SJSA1 (cell line): Measurements from ENCODE around the gene ZNF701. TPM values are rescaled to one million over a fixed set of nuclear protein-coding genes. Genes with fewer than 3 reads are reported as not detected.
A peak's percentile ranks its signal among the peaks of the same experiment; 100 is the strongest.
"Not testable (repeated sequence)": the region's sequence is repeated elsewhere in the genome, so short reads cannot be mapped to it uniquely, and the experiment has no call there.

ENCODE experiments used
- DNase-seq, 2 experiments: peaks; one replicate each; pipeline ENCODE4 v3.0.0-alpha.2; 2015 to 2020; ENCODE audit warnings: low spot score in 2 of 2, low read depth in 1 of 2
- H3K27ac ChIP-seq: fragments of 250-450 bp; sonication (Bioruptor Pico); 2 replicates; pipeline ENCODE4 v1.5.1; 2020; ENCODE audit warnings: mild to moderate bottlenecking, moderate library complexity
- H3K27me3 ChIP-seq: fragments of 250-450 bp; sonication (Bioruptor Pico); replicated peaks from 2 replicates; pipeline ENCODE4 v1.5.1; 2020; ENCODE audit warnings: mild to moderate bottlenecking, moderate library complexity
- H3K36me3 ChIP-seq: fragments of 250-450 bp; sonication (Bioruptor Pico); 2 replicates; pipeline ENCODE4 v1.5.1; 2020; ENCODE audit warnings: mild to moderate bottlenecking
- H3K4me1 ChIP-seq: fragments of 250-450 bp; sonication (Bioruptor Pico); replicated peaks from 2 replicates; pipeline ENCODE4 v1.6.1; 2021; ENCODE audit warnings: mild to moderate bottlenecking
- H3K4me3 ChIP-seq: fragments of 250-450 bp; sonication (Bioruptor Pico); 2 replicates; pipeline ENCODE4 v1.5.1; 2020; ENCODE audit warnings: mild to moderate bottlenecking
- H3K9me3 ChIP-seq: fragments of 250-450 bp; sonication (Bioruptor Pico); replicated peaks from 2 replicates; pipeline ENCODE4 v1.5.1; 2020; ENCODE audit warnings: mild to moderate bottlenecking
- total RNA-seq: library from RNA; depleted of rRNA; stranded (reverse); fragments of >200 nt; shearing (Covaris generic); gene quantifications from 2 replicates; pipeline ENCODE4 v1.2.3, GENCODE V29; 2014

The ZNF701 gene
- total RNA-seq, 1 experiment from 2014 or later = 8.7 TPM

DNA sequence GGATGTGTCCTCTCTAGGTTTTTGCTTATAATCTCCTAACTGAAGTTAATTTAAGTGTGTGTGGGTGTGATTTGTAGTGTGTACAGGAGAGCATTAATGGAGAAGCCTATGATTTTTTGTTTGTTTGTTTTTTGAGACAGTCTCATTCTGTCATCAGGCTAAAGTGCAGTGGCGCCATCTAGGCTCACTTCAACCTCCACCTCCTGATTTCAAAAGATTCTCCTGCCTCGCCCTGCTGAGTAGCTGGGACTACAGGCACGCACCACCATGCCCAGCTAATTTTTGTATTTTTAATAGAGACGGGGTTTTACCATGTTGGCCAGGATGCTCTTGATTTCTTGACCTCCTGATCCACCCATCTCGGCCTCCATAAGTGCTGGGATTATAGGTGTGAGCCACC is 20.6 kb downstream of the ZNF701 start:
- Histone ChIP-seq H3K27ac (no peak overlapping the region), H3K4me1 (no peaks in the 10 kb centered on the region), H3K4me3 (no peak overlapping the region), H3K9me3 (no peaks in the 10 kb centered on the region), H3K36me3 (peaks cover 45% of the 10 kb centered on the region), H3K27me3 (no peaks in the 10 kb centered on the region)
- DNase-seq = no peak

DNA sequence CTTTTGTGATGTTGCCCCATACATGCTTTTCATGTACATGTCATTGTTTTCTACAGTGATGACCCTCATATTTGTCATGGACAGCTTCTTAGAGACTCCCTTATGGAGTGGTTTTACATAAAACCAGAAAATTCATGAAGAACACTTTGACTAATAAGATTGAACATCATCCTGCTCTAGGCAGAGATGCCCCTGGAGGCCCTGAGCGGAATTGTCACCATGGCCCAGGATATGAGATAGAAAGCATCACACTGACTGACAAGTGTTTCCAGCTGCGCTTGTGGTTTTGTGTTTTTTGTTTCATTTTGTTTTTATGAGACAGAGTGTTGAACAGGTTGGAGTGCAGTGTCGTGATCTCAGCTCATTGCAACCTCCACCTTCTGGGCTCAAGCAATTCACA is 22.2 kb downstream of the ZNF701 start:
- Histone ChIP-seq H3K27ac (no peak overlapping the region), H3K27me3 (no peaks in the 10 kb centered on the region), H3K4me1 (no peaks in the 10 kb centered on the region), H3K4me3 (no peak overlapping the region), H3K36me3 (peaks cover 48% of the 10 kb centered on the region), H3K9me3 (peaks cover 7% of the 10 kb centered on the region; the same call in 1 of the 2 replicates)
- no peak for DNase-seq

GRCh38 chr19:52593441-52593840 is 23.4 kb downstream of the ZNF701 start:
- not testable (repeated sequence) for H3K4me3 ChIP-seq, DNase-seq, H3K27me3 ChIP-seq, H3K9me3 ChIP-seq, H3K4me1 ChIP-seq, H3K27ac ChIP-seq
- H3K36me3 ChIP-seq = peaks cover 54% of the 10 kb centered on the region

DNA sequence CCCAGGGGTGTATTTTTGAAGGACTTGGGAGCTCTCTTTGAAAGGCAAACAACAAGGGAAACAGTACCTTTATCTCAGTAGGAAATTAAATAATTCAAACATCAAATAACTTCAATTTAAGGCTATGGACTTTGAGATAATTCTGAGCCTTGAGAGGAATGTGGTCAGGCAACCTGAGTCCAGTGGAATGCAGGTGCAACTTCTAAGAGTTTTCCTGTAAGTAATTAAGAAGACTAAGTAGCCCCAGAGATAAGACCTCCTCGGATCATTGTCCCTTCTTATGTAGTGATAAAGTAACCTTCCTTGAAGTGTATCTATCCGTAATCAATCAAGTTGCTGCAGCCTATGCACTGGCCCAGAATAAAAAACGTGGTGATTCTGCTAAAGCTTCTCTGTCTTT is 29.2 kb downstream of the ZNF701 start:
- Histone ChIP-seq H3K27ac (no peak overlapping the region), H3K4me1 (no peaks in the 10 kb centered on the region), H3K4me3 (no peak overlapping the region), H3K9me3 (peaks cover 8% of the 10 kb centered on the region; the same call in 1 of the 2 replicates), H3K36me3 (peaks cover 30% of the 10 kb centered on the region), H3K27me3 (no peaks in the 10 kb centered on the region)
- no peak for DNase-seq

GRCh38 chr19:52600639-52601024 is 30.5 kb downstream of the ZNF701 start:
- DNase-seq = peak in 1 of 2 experiments; percentile 48
- H3K9me3 ChIP-seq = peaks cover 8% of the 10 kb centered on the region; the same call in 1 of the 2 replicates
- peak overlapping the region; percentile 52 for H3K4me3 ChIP-seq
- 0 out of 2 replicates have a peak overlapping the region, but pooled peaks have one; percentile 11 for H3K27ac ChIP-seq
- H3K27me3 ChIP-seq = no peaks in the 10 kb centered on the region
- H3K36me3 ChIP-seq = peaks cover 25% of the 10 kb centered on the region
- H3K4me1 ChIP-seq = no peaks in the 10 kb centered on the region

- H3K36me3 ChIP-seq = peaks cover 19% of the 10 kb centered on the region
- peak; percentile 82 to 95 for DNase-seq
- no peaks in the 10 kb centered on the region for H3K4me1 ChIP-seq
- no peaks in the 10 kb centered on the region for H3K27me3 ChIP-seq
- peak overlapping the region; percentile 52 for H3K4me3 ChIP-seq
- no peak overlapping the region for H3K27ac ChIP-seq
- H3K9me3 ChIP-seq = peaks cover 8% of the 10 kb centered on the region; the same call in 1 of the 2 replicates
Observed at GRCh38 chr19:52601025-52601973, 31.2 kb downstream of the ZNF701 start.

- not testable (repeated sequence) for DNase-seq, H3K27ac ChIP-seq, H3K9me3 ChIP-seq, H3K27me3 ChIP-seq, H3K4me1 ChIP-seq
- Histone ChIP-seq H3K4me3 (peak overlapping the region; percentile 52), H3K36me3 (peaks cover 12% of the 10 kb centered on the region)
Observed at GRCh38 chr19:52601974-52602366, 31.9 kb downstream of the ZNF701 start.

GRCh38 chr19:52602941-52603340 is 32.9 kb downstream of the ZNF701 start:
- H3K9me3 ChIP-seq = no peaks in the 10 kb centered on the region
- H3K27me3 ChIP-seq = no peaks in the 10 kb centered on the region
- H3K36me3 ChIP-seq = peaks cover 3% of the 10 kb centered on the region; the same call in 1 of the 2 replicates
- no peak for DNase-seq
- H3K4me1 ChIP-seq = no peaks in the 10 kb centered on the region
- H3K27ac ChIP-seq = no peak overlapping the region
- no peak overlapping the region for H3K4me3 ChIP-seq

DNA sequence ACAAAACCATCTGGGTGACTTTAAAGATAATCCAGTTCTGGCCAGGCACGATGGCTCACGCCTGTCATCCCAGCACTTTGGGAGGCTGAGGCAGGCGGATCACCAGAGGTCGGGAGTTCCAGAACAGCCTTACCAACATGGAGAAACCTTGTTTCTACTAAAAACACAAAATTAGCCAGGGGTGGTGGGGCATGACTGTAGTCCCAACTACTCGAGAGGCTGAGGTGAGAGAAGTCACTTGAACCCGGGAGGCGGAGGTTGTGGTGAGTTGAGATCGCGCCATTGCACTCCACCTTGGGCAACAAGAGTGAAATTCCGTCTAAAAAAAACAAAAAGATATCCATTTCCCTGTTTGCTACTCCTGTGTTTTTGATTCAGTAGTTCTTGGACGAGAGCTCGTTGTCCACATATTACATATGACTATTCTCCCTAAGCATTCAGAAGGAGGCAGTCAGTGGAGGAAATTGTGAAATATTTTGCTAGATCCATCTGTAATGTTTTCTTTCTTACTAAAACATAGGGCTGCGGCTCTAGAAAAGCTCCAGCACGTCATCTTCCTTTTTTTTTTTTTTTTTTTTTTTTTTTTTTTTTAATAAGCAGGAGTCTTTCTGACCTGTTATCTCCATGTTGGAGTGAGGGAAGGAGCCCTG is 33.6 kb downstream of the ZNF701 start:
- Histone ChIP-seq H3K36me3 (peaks cover 3% of the 10 kb centered on the region; the same call in 1 of the 2 replicates), H3K27ac (no peak overlapping the region), H3K27me3 (no peaks in the 10 kb centered on the region), H3K4me1 (no peaks in the 10 kb centered on the region), H3K9me3 (no peaks in the 10 kb centered on the region), H3K4me3 (no peak overlapping the region)
- no peak for DNase-seq

- no peak overlapping the region for H3K4me3 ChIP-seq
- no peaks in the 10 kb centered on the region for H3K27me3 ChIP-seq
- H3K4me1 ChIP-seq = no peaks in the 10 kb centered on the region
- H3K27ac ChIP-seq = no peak overlapping the region
- DNase-seq = no peak
- H3K36me3 ChIP-seq = peaks cover 61% of the 10 kb centered on the region
- H3K9me3 ChIP-seq = peaks cover 17% of the 10 kb centered on the region; the same call in 1 of the 2 replicates
Observed at GRCh38 chr19:52613299-52613906, 43.3 kb downstream of the ZNF701 start.

DNA sequence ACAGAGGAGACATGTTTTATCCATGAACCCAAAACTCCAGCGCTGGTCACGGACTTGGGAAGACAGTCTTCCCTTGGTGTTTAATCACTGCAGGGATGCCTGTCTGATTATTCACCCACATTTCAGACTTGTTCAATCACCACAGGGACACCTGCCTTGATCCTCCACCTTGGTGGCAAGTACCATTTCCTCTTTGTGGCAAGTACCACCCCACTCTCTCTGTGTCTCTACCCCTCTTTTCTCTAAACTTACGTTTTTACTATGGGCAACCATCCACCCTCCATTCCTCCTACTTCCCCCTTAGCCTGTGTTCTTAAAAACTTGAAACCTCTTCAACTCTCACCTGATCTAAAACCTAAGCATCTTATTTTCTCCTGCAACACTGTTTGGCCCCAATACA is 51.3 kb downstream of the ZNF701 start:
- no peak for DNase-seq
- Histone ChIP-seq H3K36me3 (peaks cover 63% of the 10 kb centered on the region), H3K4me3 (no peak overlapping the region), H3K9me3 (peaks cover 5% of the 10 kb centered on the region; the same call in 1 of the 2 replicates), H3K27me3 (no peaks in the 10 kb centered on the region), H3K27ac (no peak overlapping the region), H3K4me1 (no peaks in the 10 kb centered on the region)

GRCh38 chr19:52622261-52622660 is 52.2 kb downstream of the ZNF701 start:
- Histone ChIP-seq H3K4me3 (no peak overlapping the region), H3K27me3 (no peaks in the 10 kb centered on the region)
- DNase-seq = no peak

DNA sequence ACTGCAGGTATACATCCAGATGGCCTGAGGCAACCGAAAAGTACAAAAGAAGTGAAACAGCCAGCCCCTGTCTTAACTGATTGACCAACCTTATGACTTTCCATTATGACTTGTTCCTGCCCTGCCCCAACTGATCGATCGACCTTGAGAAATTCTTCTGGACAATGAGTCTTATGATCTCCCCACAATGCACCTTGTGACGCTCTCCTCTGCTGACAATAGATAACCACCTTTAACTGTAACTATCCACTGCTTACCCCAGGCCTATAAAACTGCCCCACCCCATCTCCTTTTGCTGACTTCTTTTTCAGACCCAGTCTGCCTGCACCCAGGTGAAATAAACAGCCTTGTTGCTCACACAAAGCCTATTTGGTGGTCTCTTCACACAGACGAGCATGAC is 56.8 kb downstream of the ZNF701 start:
- Histone ChIP-seq H3K36me3 (peaks cover 39% of the 10 kb centered on the region), H3K4me1 (no peaks in the 10 kb centered on the region), H3K4me3 (no peak overlapping the region), H3K27me3 (no peaks in the 10 kb centered on the region), H3K9me3 (no peaks in the 10 kb centered on the region), H3K27ac (no peak overlapping the region)
- no peak for DNase-seq

More at GRCh38 chr19:52622261-52622660, 52.2 kb downstream of the ZNF701 start:
- peaks cover 61% of the 10 kb centered on the region for H3K36me3 ChIP-seq
- H3K4me1 ChIP-seq = no peaks in the 10 kb centered on the region
- no peaks in the 10 kb centered on the region for H3K9me3 ChIP-seq
- H3K27ac ChIP-seq = no peak overlapping the region
